Fibroblast of skin of right quadriceps (primary cell): ENCODE results near the gene LACRT.
"Not testable (repeated sequence)": the region's sequence is repeated elsewhere in the genome, so short reads cannot be mapped to it uniquely, and the experiment has no call there.

ENCODE experiments used
- DNase-seq: peaks from one replicate; pipeline ENCODE4 v3.0.0-alpha.2; 2013

Gene LACRT, protein sequence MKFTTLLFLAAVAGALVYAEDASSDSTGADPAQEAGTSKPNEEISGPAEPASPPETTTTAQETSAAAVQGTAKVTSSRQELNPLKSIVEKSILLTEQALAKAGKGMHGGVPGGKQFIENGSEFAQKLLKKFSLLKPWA

DNA sequence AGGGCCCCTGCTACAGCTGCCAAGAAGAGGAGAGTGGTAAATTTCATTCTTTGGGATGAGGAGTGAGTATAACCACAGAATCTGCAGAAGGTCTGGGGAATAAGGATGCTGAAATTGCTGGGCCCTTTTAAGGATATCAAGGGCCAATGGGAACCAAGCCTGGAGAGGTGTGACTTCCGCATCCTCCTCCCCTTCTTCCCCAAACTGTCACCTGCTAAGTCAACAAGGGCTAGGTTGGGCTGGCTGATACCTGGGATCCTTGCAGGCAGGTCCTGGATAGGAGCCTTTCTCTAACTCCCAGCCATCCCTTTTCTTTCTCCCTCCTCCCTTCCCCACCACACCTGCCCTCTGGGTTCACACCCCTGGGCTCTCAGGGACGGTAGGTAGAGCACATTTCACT is at the start of gene LACRT:
Gene LACRT, minus strand, starts transcription at position 101 of the 400 bp plus-strand sequence. Its CDS starts 54 bp downstream, at position 47.
- DNase-seq, result no peak

DNA sequence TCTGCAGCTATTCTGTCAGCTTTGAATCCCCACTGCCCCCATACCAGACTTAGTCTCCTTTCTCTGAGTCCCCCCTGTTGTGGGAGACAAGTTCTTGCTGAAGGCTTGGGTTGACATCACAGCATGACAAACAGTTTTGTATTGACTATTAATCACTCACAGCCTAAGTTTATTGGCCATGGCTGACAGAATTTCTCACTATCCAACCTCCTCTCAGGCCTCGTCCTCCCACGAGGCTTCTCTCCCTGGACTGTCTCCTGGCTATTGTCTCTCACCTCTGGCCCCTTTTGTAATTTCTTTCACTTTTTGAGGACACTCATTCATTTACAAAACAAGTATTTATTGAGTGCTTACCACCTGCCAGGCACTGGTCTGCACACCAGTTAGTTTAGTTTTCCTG is 48.7 kb upstream of the LACRT start:
- no peak for DNase-seq

DNA sequence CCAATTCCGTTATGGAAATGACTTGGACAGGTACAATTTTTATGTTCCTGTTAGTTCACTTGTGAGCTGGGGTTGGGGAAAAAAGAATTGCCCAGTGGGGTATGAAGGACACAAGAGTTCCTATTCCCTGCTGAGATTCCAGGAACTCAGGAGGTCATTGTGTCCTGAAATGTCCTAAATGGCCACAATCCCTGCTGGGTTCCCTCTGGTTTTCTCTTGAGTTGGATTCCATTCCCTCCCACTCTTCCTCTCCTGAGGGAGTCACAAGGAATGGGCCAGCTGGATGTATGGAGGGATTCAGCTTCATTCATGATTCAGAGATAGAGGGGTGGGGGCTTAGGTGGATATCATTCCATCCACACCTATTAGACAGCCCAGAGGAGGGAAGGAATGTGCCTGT is 48.0 kb upstream of the LACRT start:
- no peak for DNase-seq

GRCh38 chr12:54680374-54680773 is 45.7 kb upstream of the LACRT start:
- no peak for DNase-seq

- no peak for DNase-seq
These were observed 43.4 kb upstream of the LACRT start for GRCh38 chr12:54678131-54678530.

DNA sequence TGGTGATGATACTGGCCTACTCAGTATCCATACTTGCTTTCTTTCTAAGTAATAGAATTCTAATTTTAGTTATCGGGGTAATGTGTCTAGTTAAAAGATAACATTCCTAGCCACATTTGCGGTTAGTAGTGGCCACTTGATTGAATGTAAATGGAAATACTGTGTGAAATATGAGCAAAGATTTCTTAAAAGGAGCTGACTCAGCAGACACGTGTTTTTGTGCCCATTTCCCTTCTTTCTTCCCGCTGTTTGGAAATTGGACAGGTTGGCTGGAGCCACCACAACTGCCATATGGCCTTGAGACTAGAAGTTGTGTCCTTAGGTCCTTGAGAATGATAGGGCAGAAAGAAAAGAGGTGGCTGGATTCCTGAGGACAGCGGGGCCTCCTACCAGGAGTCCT is 33.2 kb upstream of the LACRT start:
- no peak for DNase-seq

DNA sequence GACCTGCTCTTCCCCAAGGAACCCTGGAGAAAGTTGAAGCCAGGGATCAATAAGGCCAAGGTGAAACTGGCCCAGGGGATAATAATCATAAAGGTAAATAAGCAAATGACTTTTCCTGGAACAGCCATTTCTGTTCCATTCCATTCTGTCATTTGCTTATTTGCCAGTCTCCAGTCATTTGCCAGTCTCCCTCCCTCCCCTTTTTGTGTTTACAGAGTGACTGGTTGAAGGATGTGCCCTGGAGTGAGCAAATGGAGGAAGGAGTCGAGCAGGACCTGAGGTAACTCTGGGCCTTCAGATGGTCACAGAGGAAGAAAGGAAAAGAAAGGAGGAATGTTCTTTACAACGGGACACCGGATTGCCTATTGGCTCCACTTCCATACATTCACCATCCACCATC is 31.3 kb upstream of the LACRT start:
- no peak for DNase-seq

DNA sequence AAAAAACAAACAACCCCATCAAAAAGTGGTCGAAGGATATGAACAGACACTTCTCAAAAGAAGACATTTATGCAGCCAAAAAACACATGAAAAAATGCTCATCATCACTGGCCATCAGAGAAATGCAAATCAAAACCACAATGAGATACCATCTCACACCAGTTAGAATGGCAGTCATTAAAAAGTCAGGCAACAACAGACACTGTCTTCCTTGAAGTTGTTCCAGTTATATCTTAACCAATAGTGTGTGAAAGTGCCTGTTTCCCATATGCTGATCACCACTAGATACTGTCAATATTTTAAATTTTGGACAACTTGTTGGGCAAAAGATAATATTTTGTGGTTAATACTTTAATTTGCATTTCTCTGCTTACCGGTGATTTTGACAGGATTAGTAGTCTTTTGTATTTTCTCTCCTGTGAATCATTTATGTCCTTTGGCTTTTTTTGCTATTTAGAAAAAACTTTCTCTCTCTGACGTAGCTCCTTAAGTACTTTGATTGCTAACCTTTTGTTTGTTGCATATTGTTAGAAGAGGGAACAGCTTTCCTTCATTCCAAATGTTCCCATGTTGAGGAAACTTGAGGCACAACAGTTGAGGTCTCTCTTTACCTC is 30.4 kb upstream of the LACRT start:
- not testable (repeated sequence) for DNase-seq

- DNase-seq, result no peak
These were observed 28.9 kb upstream of the LACRT start for GRCh38 chr12:54663603-54664002.

DNA sequence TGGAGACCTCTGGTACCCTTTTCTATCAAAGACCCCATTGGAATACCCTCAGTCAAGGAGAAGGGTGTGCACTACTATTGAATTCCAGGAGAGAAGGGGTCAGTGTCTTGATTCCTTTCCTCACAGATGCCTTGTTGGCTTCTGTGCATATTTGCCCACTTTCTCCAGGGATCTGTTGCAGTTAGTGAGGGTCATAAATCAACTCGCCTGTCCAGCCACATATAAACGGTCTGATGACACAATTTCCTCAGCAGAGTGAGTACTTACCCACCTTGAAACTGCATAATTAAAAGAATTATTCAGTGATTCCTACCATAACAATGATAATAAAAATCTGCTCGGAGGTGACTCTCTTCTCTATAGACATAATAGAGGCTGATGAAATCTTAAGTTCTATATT is 27.3 kb upstream of the LACRT start:
- DNase-seq, result no peak

GRCh38 chr12:54661048-54661447 is 26.4 kb upstream of the LACRT start:
- no peak for DNase-seq

- no peak for DNase-seq
These were observed 25.7 kb upstream of the LACRT start for GRCh38 chr12:54660320-54660962.

- peak; percentile 9 for DNase-seq
These were observed 23.9 kb upstream of the LACRT start for GRCh38 chr12:54658306-54659264.

DNA sequence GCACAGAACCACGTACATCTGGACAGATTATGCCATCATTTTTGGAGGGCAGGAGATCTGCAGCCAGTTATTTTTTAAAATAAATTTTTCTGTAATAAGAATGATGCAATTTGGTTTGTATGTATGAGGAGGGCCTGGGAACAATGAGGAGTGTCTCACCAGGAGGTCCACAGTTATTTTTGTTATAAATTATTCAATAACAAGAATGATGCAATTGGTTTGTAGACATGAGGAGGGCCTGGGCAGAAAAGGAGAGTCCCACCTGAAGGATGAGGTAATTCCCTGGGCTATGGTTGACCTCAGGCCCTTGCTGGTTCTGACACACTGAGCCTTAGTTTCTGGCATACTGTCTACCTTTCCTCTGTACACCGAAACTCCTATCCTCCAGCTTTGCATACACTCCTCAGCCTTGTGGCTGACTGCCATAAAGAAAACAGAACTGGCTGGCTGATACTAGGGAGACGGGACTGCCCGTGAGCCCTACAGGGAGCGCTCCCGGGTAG is 22.5 kb upstream of the LACRT start:
- no peak for DNase-seq

GRCh38 chr12:54654926-54655325 is 20.2 kb upstream of the LACRT start:
- DNase-seq, result no peak

GRCh38 chr12:54653025-54653424 is 18.3 kb upstream of the LACRT start:
- DNase-seq, result no peak

GRCh38 chr12:54650889-54651288 is 16.2 kb upstream of the LACRT start:
- DNase-seq, result no peak

DNA sequence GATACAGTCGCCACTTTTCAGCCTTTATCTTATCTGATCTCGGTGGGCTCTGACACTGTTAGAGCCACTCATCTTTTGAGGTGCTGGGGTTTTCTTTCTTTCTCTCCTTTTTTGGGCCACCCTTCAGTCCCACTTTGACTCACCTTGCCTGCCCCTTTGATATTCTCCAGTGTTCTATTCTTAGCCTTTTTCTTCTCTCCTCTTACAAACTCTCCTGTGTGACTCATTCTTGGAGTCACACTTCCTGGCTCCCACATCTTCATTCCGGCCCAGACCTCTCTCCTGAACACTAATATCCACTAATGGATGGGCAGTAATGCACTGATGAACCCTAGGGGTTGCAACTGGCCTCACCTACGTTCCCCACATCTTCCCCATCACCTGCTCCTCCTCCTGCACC is 15.7 kb upstream of the LACRT start:
- no peak for DNase-seq

DNA sequence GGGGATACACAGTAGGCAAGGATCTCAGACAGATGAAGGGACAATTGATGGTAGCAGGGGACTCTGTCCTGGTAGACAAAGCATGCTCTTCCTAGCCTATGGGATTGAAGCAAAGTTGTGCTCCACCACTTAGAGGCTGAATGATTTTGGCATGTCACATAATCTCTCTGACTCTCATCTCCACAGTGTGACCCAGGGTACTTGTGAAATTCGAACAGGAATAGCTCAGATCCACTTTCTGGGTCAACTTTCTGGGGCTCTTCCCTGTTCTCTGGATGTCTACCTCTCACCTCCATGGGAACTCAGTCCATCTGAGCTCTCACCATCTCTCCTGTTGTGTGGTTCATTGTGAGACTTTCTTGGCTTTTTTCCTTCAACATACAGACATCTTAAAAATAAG is 15.1 kb upstream of the LACRT start:
- no peak for DNase-seq

DNA sequence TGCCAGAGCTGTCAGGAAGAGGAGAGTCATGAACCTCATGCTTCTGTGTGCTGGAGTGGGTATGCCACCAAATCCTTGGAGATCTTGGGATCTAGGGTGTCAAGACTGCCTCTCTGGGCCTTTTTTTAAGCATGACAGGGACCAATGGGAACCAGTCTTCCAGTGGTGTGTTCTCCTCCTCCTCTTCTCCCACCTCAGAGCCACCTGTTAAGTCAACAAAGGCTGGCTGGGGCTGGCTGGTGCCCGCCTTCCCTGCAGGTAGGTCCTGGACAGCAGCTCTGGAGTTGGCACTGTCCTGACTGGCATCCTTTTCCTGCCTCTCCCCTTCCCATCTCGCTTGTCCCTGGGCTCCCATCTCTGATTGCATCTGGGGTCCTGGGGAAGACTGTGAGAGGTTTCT is 13.6 kb upstream of the LACRT start, which contains the start of gene DCD:
Gene DCD, minus strand, starts transcription at position 101 of the 400 bp plus-strand sequence. Its CDS starts 62 bp downstream, at position 39.
- DNase-seq, result no peak

DNA sequence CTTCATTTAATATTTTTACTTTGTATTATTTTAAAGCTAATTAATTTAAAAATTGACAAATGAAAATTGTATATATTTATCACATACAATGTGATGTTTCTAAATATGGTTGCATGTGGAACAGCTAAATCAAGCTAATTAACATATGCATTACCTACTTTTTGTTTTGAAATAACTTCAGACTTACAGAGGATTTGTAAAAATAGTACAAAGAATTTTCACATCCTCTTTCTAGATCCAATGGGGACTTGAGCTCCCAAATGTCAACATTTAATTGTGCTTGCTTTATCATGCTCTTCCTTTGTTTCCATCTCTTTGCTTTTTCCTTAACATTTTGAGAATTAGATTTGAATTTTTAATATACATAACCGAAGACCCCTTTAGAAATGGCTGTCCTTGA is 6.9 kb upstream of the LACRT start:
- DNase-seq, result no peak

DNA sequence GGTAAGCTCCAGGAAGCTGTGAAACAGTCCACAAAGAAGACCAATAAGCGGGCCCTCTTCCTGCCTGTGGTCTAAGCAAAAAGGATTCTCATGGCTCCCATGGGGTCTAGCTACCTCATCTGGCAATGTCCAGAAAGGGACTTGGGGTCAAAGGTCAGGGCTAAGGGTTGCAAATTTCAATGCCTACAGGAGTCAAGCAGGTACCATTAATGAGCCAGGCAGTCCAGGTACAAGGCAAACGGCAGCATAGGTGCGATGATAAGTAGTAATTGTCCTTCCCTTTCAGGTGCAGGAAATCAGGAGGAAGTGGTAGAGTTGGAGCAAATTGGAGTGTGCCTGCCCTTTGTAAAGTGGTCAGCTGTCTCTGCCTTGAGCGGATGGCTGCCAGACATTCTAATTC is 6.4 kb upstream of the LACRT start:
- no peak for DNase-seq

GRCh38 chr12:54639112-54639511 is 4.4 kb upstream of the LACRT start:
- not testable (repeated sequence) for DNase-seq
